ENCODE data around the gene ANTXR2.
"Not testable (repeated sequence)": the region's sequence is repeated elsewhere in the genome, so short reads cannot be mapped to it uniquely, and the experiment has no call there.

ANTXR2 gene

DNA sequence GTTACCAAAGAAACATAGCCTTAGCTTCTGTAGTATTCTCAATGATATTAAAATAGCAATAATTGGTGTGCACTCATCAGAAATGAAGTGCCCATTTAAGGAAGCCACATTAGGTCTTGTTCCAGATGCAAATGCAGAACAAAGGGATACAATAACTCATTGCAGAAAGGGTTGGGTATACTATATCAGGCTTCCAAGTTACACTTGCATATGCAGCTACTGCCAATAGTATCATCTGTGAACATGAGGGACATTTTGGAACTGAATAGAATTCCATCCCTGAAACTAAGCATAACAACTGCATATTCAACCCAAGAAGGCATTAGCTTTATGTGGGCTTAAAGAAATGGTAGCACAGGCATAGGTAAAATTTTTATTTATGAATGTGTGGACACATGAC, 167.8 kb downstream of the ANTXR2 start:
- DNase-seq, result no peak

DNA sequence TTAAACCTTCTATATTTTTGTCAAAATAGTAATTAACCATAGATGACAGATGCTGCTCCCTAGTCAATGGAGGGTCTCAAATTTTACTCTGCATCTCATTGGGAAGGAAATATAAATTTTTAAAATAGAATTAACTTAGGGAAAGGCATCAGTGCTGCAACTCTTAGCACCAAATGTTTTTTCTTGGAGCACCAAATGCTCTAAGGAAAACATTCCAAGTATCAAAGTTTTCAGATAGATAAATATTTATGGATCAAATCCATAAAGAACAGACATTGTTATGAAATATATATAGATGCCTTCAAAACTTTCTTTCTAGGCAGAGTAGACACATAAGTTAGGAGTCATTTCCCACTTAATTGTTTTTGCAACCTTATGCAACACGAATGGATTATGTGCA, 168.7 kb downstream of the ANTXR2 start:
- no peak for DNase-seq

DNA sequence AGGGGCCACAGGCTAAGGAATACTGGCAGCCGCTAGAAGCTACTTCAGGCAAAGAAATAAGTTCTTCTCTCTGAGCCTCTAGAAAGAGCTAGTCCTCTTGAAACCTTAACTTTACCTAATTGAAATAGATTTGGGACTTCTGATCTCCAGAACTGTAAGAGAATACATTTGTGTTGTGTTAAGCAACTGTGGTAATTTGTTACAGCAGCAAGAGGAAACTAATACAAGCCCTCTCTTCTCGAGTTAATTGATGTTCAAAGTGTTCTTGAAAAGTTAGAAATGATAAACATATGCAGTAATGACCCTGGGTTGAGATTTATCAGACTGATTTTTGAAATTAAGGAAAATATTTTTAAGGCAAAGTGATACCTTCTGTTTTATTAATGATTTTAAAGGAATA, 172.8 kb downstream of the ANTXR2 start:
- no peak for DNase-seq

DNA sequence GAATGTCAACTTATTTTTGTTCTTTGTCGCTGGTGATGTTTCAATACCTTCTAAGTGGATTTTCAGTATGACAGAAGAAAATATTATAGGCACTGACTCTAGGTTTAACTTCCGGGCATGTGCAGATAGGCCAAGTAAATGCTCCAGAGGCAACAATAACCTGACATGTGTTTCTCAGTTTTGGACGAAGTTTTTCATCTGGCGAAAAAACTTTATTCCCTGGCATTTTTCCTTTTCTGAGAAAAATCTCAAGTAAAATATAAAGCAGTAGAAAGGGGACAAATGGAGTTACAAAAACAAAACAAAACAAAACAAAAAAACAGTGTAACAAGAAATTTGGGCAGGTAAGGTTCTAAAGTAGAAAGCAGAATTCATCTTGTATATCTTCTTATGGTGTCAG, 173.5 kb downstream of the ANTXR2 start:
- DNase-seq, result no peak

DNA sequence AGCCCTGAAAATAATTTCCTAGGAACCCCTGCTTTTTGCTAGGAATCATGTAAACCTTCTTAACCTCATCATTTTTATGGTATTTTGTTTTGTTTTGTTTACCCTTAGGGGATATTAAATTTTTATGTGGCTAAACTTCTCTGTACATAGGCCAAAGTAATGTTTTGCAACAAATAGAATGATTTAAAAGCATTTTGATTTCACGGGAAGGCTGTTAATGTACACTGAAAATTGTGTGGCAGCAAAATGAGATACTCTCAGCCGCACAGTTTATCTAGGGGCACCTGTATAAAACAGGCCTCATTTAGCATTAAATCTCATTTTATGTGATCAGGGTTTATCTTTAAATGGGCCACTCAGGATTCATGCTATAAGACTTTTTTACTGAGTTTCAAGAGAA, 175.0 kb downstream of the ANTXR2 start:
- no peak for DNase-seq

DNA sequence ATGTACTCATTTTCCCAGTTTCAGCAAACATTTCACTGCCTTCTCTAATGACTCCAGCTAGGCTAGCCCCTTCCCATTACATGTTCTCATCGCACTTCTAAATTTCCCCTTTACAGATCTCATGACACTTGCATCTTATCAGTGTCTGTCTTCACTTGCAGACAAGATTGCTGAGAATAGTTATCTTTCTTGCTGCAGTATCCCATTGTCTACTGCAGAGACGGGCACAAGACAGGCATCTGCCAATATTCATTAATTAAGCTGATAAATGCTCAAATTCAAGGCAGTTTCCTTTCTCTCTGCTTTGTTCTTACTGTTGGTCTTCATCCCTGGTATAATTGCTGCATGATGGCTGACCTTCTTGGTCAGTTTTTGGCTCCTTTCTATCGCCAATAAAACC, 175.9 kb downstream of the ANTXR2 start:
- DNase-seq, result no peak

DNA sequence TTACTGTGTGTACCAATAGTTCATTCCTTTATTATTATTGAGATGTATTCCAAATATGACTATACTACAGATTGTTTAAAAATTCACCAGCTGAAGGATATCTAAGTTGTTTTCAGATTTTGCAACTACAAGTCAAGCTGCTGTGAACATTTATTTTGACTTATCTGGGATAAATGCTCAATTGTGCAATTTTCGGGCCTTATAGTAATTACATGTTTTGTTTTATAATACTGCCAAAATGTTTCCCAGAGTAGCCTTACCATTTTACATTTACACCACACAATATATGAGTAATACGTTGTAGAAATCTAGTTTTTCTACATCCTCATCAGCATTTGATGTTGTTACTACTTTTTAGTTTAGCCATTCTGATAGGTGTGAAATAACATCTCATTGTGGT, 179.6 kb downstream of the ANTXR2 start:
- no peak for DNase-seq

DNA sequence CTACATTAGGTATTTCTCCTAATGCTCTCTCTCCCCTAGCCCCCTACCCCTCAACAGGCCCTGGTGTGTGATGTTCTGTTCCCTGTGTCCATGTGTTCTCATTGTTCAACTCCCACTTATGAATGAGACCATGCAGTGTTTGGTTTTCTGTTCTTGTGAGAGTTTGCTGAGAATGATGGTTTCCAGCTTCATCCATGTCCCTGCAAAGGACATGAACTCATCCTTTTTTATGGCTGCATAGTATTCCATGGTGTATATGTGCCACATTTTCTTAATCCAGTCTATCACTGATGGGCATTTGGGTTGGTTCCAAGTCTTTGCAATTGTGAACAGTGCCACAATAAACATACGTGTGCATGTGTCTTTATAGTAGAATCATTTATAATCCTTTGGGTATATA, 184.0 kb downstream of the ANTXR2 start:
- not testable (repeated sequence) for DNase-seq

DNA sequence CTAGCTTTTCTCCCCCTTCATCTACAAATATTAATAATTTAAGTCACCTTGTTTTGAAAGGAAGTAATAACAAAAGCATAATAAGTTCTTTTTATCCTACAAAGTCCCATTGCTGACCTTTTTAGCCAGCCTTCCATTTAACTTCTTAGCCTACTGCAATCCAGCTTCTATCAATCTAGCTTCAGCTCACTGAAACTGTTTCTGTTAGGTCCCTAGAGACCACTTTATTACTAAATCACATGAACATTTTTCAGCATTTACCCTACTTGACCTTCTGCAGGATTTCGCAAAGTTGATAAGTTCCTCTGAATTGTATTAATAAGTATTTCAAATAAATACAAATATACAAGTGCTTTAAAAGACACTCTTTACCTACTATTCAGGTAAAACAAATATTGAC, 186.5 kb downstream of the ANTXR2 start:
- no peak for DNase-seq

DNA sequence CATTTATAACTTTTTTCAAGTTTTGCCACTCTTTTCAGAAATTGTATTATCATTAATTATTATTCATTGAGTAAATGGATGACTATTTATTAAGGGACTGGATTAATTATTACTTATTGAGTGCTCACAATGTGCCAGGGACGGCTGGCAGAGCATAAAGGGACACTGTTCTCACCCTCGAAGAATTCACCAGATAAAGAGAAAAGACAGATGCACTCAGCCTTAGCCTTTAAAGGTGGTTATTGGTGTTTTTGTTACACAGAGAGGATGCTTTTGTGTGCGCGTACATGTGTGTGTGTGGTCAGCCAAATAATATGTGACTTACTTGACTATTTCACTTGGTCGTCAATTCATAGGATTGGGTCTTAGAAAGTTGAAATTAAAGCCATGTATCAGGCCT, 187.0 kb downstream of the ANTXR2 start:
- DNase-seq, result no peak

DNA sequence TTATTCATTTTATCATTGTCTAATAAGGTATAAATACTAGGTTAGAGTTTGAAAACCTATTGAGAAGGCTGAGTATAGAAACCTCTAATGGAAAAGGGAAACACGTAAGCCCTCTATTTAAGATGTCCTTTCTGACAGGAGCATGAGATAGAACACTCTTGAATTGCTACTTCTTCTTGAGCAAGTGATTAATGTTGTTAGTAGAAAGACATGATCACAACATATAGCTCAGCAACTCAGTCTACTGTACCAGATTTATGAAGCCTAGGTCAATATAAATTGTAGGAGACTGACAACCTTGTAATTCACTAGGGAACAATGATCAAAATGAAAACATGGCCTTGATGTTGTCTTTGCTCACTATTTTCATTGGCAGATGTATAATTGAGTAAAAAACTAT, 189.7 kb downstream of the ANTXR2 start:
- no peak for DNase-seq

DNA sequence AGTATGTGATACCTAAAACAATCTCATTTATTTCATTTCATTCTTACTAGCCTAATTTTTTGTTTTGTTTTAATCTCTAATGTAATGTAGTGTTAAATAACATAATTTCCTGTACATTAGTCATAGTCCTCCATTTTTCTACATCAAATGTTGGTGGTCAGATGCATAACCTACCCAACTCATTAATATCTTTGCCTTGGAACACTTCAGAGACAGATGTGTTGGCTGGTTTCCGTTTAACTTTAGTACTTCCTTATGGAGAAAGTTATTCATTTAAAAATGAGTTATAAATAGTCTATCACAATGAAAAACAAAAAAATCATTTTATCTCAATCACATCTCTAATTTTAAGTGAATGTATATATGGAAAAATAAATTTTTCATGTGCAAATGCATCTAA, 190.2 kb downstream of the ANTXR2 start:
- no peak for DNase-seq

DNA sequence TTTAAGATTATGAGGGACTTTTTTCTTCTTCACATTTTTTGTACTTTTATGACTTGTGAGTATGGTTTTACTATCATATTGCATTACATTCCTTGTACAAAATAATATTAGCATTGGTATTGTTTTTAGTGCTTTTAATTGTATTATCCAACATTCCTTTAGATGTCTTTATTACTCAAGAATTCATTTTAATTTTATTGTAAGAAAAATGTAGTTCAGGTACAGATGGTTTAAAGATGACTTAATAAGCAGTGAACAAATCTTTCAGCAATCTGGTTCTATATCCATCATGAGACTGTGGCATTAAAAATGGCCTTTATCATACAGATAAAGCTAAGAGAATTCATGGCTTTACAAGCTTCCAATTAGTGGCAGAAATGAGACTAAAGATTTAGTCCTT, 191.6 kb downstream of the ANTXR2 start:
- no peak for DNase-seq

DNA sequence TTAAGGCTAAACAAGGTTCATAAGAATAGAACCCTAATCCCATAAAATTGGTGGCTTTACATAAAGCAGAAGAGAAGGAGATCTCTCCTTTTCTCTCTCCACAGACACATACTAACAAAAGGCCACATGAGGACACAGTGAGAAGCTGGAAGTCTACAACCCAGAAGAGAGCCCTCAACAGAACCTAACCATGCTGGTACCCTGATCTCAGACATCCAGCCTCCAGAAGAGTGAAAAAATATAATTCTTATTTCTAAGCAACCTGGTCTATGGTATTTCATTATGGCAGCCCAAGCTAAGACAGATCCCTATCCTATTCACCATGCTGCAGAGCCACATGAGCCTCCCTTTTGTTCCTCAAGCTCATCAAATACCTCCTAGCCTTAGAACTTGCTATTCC, 195.5 kb downstream of the ANTXR2 start:
- no peak for DNase-seq

DNA sequence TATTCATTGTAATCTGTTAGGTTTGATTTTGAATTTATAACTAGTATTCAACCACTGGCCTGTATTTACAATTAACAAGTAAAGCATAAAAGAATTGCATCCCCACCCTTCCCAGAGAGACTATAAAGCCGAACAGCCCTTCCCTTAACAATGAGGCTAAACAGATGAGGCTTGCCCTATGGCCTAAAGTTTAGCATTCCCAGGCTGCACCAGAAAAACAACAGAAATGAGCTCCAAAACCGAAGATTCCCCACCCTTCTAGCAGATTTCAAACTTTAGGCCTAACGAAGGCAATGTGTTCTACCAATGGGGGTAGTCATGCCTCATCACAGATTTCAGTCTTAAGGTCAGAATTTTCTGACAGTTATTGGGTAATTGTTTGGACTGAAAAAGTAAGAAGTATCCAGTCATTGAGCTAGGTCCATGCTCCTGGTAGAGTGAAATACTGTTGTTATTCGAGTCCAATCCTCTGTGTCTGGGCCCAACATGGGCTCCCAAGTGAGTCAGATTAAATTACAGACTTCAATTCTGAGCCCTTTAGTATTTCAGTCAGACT, 197.6 kb downstream of the ANTXR2 start:
- no peak for DNase-seq

DNA sequence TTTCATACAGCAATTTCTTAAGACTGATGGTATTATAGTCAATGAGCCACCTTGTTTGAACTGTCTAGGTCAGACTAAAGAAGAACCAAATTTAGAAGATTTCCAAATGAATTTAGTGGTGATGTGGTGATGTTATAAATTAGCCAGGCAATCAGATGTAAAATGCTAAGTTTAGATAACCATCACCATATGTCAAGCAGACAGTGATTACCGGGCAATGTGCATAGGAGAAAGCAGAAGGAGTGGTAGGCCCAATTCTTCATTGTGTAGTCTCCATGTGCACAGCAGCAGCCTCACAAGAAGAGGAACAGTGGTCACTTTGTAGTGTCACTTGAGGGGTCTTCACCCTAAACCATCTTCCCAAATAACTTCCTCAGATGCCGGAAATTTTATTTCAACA, 198.8 kb downstream of the ANTXR2 start:
- no peak for DNase-seq

DNA sequence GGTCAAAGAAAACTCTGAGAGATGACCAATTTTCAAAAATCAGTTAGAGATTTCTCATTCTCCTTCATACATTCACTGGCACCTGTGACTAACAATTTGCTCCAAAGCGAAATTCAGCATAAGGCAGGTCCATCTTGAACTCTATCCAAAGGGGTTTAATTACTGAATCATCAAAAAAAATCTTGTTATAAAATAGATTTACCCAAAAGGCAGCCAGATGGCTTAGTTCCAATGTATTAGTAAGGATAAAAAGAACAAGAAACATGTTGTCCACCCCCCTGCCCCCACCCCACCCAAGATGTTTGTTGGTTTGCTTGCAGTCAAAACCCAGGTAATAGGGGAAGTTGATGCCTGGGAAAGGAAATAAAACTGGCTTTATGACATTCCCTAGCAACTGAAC, 200.3 kb downstream of the ANTXR2 start:
- no peak for DNase-seq

DNA sequence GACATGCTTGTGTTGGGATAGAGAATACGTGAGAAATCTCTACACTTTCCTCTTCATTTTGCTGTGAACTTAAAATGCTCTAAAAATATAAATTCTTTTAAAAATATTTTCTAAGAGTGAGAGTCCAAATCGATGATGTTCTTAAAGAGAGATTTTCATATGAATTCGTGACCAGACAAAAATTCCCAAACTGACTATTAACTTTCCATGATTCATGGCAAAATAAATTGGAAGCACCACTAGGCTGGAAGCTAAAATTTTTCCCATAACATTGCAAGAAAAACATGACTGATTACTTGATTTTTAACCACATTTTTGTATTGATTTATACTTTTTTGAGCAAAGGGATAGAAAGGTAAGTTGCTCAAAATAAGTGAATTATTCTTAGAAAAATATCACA, 201.1 kb downstream of the ANTXR2 start:
- no peak for DNase-seq

DNA sequence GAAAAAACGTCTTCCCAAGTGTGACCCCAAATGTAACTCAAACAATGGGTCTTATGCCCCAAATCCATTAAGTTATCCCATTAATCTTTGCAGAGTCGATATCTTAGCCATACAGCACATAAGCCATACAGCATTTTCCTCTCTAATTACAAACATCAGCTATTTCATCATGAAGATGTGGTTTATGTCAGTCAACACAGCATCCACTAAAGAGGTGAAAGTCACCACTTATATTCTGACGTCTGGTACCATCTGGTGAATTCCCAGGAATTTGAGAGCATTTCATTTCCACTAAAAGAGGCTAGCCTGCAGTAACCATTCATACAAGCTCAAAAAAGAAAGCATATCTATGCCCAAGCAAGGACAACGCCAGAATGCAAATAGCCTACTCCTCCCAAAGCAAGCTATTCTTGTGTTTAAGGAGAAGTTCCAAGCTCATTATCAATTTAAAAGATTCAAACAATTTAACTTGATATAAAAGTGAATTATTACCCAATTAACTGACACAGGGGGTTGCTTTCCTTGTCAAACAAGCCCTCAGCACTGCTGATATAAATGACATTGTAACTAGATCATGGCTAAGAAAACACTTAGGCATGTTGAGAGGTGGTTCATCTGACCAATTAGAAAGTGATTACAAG, 203.3 kb downstream of the ANTXR2 start:
- no peak for DNase-seq

DNA sequence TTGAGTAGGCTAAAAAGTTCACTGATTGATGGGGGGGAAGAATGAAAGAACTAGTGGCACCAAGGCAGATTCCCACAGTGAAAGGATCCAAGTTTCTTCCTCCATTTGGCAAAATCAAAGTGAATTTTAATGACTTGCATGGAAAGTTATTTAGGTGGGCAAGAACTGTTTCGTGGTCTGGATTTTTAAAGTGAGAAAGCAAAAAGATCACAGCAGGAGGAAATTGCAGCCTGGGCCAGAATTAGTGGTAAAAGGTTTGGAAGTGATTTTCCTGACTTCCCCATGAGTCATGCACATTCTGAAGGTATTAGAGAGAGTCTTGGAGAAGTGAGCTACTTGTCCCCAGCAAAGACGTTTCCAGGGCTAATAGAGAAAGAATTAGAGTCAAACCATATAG, 207.8 kb downstream of the ANTXR2 start:
- no peak for DNase-seq

DNA sequence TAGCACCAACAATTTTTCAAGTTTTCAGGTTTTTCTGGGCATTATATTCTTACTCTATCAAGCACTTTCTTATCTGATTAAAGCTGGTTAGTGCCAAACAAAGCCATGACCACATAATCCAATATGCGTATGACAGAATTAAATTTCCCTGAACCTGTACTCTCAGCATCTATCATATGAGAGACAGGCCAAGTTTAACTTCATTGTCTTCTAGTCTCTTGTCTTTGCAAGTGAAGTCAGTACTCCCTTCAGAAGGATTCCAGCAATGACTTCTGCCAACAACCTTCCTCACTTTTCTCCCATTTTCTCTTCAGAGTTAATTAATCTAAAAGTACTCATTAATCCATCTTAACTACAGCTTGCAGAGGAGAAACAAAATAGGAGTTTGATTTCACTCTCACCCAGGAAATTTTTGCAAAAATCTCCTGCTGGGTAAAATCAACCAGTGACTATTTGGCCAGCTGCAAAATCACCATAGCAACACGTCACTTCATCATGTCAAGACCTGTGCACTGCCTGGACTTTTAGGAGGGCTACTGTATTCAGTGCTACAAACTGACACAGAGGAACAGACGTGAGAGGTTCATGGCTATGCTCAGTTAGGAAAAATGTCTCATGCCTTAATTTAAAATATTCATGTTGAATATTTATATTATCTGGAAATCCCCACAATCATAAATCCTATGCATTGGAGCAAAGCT, 208.4 kb downstream of the ANTXR2 start:
- no peak for DNase-seq

DNA sequence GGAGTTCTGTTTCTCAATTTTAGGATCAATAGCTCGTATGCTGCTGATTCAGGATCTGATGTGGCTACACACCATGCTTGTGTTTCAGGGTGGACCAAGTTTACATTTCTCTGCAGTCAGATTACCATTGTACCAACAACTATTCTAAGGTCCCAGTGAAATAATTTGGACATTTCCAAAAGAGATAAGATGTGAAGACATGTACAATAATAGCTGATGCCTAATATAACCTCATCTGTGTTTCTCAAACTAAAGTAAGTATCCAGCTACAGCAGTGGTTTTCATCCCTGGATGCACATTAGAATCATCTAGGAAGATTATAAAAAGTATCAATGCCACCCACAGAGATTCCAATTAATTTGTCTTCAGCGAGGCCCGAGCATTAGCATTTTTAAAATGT, 209.7 kb downstream of the ANTXR2 start:
- no peak for DNase-seq

DNA sequence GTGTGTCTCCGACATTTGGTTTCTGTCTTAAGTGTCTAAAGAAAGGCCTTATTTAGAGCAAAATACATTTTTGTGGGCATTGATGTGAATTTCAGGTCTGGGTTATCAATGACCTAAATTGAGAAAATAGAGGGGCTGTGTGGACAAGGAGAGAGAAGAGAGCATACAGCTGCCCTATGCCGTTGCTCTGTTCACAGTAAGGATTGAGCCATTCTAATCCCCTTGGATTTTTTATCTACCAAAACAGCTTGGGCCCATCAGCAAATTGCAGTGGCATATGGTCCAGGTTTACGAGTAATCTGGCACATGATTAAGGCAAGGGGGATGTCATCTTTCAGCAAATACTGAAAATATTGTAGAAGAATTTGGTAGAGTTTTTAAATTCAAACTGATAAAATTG, 210.2 kb downstream of the ANTXR2 start:
- no peak for DNase-seq

DNA sequence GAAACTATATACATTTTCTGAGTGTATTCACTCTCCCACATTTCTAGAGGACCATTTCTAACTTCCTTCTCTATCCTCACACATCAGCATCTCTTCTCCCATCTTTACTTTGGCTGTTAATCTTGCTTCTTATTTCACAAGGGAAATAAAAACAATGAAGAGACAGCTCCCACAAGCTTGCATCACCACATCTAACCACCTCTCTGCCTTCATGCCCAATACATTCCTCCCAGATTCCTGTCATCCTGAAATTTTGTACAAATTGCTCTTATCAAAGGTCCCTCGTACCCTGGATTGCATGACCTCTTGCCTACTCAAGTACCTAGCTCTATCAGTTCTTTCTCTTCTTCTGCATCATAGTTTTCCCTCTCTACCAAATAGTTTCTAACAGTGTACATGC, 215.2 kb downstream of the ANTXR2 start:
- no peak for DNase-seq

DNA sequence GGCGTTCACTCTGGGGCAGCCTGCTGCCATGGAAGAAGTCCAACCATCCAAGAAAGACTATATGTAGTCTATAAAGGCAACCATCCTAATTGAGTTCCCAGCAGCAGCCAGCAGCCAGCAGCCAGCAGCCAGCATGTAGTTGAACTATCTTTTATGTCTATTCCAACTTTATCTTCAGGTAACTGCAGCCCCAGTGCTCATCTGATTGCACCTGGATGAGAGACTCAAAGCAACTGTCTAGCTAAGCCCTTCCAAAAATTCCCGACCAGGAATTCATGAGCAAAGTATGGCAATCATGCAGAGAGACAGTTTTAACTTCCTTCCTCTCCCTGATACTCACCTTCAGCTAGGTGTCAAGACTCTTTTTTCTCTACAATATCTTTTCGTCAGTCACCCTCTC, 216.8 kb downstream of the ANTXR2 start:
- DNase-seq, result no peak
